Measurements from ENCODE around the gene TRIM66.

The TRIM66 gene

DNA sequence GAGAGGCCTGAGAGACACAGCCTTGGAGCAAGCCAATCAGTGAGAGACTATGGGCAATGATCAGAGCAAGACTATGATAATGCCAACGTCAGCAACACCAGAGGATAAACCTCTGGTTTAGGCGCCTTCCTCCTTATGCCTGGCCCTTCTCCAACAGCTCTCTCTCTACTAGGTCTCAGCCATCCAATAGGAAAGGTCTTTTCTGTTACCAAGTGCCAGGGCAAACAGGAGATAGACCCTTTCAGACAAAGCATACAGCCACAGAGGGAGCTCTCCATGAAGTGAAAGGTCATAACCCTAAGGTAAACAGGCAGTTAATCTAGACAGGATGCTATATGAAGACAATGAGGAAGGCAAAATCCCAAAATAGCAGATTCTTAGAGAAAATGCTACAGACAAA lies 98.0 kb downstream of the TRIM66 start:
- H3K4me3 ChIP-seq (ENCODE audit: low read depth, low read length): no peak overlapping the region
- DNase-seq (ENCODE audit: low read depth): no peak
- TF ChIP-seq, protein P1, sequence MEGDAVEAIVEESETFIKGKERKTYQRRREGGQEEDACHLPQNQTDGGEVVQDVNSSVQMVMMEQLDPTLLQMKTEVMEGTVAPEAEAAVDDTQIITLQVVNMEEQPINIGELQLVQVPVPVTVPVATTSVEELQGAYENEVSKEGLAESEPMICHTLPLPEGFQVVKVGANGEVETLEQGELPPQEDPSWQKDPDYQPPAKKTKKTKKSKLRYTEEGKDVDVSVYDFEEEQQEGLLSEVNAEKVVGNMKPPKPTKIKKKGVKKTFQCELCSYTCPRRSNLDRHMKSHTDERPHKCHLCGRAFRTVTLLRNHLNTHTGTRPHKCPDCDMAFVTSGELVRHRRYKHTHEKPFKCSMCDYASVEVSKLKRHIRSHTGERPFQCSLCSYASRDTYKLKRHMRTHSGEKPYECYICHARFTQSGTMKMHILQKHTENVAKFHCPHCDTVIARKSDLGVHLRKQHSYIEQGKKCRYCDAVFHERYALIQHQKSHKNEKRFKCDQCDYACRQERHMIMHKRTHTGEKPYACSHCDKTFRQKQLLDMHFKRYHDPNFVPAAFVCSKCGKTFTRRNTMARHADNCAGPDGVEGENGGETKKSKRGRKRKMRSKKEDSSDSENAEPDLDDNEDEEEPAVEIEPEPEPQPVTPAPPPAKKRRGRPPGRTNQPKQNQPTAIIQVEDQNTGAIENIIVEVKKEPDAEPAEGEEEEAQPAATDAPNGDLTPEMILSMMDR (IDR thresholded peaks at IDR 0.05; ENCODE audit: low read depth, low read length, missing control alignments): no peak

DNA sequence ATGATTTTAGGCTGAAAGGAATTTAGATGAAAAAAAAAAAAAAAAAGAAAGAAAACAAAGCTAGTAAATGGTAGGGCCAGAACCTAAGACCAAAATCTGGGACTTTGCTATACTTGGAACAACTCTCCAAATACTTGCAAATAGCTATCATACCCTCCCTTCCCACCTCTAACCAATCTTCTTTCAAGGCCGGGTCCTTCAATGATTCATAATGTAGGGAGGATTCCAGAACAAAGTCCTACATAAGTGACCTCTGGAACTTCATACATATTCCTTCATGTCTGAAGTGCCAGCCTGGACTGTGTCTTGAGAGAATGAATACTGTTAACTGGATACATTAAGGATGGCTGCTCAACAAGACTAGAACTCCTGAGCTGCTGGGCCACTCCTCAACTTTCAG lies 98.4 kb downstream of the TRIM66 start:
- H3K4me3 ChIP-seq (ENCODE audit: low read depth, low read length): no peak overlapping the region
- DNase-seq (ENCODE audit: low read depth): no peak
- TF ChIP-seq, protein P1 (IDR thresholded peaks at IDR 0.05; ENCODE audit: low read depth, low read length, missing control alignments): no peak

DNA sequence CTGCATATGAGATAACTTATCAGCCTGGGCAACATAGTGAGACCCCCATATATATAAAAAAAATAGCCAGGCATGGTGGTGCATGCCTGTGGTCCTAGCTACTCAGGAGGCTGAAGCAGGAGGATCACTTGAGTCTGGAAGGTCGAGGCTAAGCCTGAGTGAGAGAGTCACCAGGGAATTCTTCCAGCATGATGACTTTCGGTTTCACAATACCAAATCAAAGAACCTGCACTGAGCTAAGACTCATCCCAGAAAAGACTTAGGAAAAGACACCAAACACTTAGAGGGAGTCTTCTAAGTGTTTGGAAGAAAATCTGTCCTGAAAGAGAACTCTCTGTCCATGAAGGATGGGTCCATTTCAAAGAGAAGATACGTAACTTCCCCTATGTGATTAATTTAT lies 101.2 kb downstream of the TRIM66 start:
- TF ChIP-seq, protein P1 (IDR thresholded peaks at IDR 0.05; ENCODE audit: low read depth, low read length, missing control alignments): no peak
- no peak overlapping the region for H3K4me3 ChIP-seq (ENCODE audit: low read depth, low read length)
- DNase-seq (ENCODE audit: low read depth): no peak

DNA sequence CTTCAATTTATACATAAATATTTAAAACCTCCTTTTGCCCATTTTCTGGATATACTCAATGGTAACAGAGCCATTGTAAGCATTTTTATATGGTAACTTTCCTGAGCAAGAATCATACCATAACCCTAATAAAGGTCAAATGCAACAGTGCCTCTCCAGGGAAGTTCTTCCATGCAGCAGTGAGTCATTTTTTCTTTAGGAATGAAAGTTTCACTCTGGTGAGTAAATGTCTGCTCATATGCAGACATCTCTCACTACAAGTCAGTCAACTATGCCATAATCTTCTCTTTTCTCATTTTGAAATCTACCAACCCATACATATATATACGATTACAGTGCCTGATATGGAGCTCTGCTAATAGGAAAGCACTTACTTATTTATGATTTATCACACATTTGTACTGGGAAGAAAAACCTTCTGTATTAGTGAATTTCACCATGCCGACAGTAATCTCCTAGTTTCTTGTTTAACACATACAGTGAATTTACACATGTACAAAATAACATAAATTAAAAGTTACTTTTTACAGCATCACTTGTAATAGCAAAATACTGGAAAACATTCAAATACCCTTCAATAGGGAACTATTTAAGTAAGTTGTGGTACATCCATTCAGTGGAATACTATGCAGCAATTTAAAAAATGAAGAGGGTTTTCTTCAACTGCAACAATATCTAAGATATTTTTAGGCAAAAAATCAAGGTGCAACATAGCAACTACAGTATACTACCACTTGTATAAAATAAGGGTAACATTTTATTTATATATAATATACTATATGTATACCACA lies 104.5 kb downstream of the TRIM66 start:
- no peak for DNase-seq (ENCODE audit: low read depth)

DNA sequence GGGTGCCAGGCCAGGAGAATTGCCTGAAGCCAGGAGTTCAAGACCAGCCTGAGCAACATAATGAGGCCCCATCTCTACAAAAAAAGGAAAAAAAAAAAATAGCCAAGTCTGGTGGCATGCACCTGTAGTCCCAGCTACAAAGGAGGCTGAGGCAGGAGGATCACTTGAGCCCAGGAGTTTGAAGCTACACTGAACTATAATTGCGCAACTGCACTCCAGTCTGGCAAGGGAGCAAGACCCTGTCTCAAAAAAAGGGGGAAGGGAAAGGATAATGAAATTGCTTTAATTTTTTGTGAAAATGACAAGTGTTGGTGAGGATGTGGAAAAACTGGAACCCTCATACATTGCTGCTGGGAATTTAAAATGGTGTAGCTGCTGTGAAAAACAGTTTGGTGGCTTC lies 107.7 kb downstream of the TRIM66 start:
- DNase-seq (ENCODE audit: low read depth): no peak
- no peak overlapping the region for H3K4me3 ChIP-seq (ENCODE audit: low read depth, low read length)
- TF ChIP-seq, protein P1 (IDR thresholded peaks at IDR 0.05; ENCODE audit: low read depth, low read length, missing control alignments): no peak

More for the DNA sequence above, 104.5 kb downstream of the TRIM66 start:
- H3K4me3 ChIP-seq (ENCODE audit: low read depth, low read length): no peak overlapping the region
- TF ChIP-seq, protein P1 (IDR thresholded peaks at IDR 0.05; ENCODE audit: low read depth, low read length, missing control alignments): no peak

DNA sequence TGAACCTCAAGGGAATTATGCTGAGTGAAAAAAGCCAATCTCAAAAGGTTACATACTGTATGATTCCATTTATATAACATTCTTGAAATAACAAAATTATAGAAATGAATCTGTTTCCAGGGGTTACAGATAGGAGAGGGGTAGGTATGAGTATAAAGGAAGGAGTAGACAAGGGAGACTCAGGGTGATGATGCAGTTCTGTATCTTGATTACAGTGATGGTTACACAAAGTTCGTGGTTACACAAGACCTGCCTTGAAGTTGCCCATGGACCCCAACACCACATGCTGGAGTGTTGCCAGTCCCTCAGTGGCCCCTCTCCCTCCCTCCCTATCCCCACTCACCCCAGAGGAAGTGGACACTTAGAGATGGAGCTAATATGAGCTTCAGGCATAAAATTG lies 108.7 kb downstream of the TRIM66 start:
- no peak overlapping the region for H3K4me3 ChIP-seq (ENCODE audit: low read depth, low read length)
- TF ChIP-seq, protein P1 (IDR thresholded peaks at IDR 0.05; ENCODE audit: low read depth, low read length, missing control alignments): no peak
- DNase-seq (ENCODE audit: low read depth): no peak

All from GM12864 (cell line).